Mesenchymal stem cell (in vitro differentiated cells and primary cell): ENCODE measurements around the gene RASA3.

ENCODE experiments used
- DNase-seq: peaks from one replicate; pipeline ENCODE4 v3.0.0-alpha.2; 2013
- H2AFZ ChIP-seq: one replicate; pipeline ENCODE4 v1.6.1; 2013; ENCODE audit warnings: low read depth, mild to moderate bottlenecking, control low read depth, inconsistent platforms, low read length, moderate library complexity
- H2AK5ac ChIP-seq: 2 replicates; pipeline ENCODE4 v1.6.1; 2013; ENCODE audit warnings: low read length, moderate library complexity, mild to moderate bottlenecking, inconsistent platforms; ENCODE audit not compliant: severe bottlenecking
- H2BK120ac ChIP-seq: one replicate; pipeline ENCODE4 v1.6.1; 2013; ENCODE audit warnings: low read depth, mild to moderate bottlenecking, inconsistent platforms, low read length, moderate library complexity
- H2BK12ac ChIP-seq, 2 experiments: one replicate each; pipeline ENCODE4 v1.6.1; 2013; ENCODE audit warnings: inconsistent platforms in 2 of 2, low read length in 2 of 2, mild to moderate bottlenecking in 2 of 2, moderate library complexity in 2 of 2, control low read depth in 1 of 2
- H2BK15ac ChIP-seq: one replicate; pipeline ENCODE4 v1.6.1; 2013; ENCODE audit warnings: mild to moderate bottlenecking, low read depth, inconsistent platforms; ENCODE audit not compliant: poor library complexity, severe bottlenecking
- H2BK5ac ChIP-seq: 2 replicates; pipeline ENCODE4 v1.6.1; 2013; ENCODE audit warnings: low read depth, mild to moderate bottlenecking, low read length, control low read depth, inconsistent platforms; ENCODE audit not compliant: poor library complexity, severe bottlenecking
- H3K14ac ChIP-seq, 2 experiments: one replicate each; pipeline ENCODE4 v1.6.1; 2013; ENCODE audit warnings: inconsistent platforms in 2 of 2, low read length in 2 of 2, control low read depth in 1 of 2, mild to moderate bottlenecking in 1 of 2, moderate library complexity in 1 of 2
- H3K18ac ChIP-seq, 2 experiments: one replicate each; pipeline ENCODE4 v1.6.1; 2013; ENCODE audit warnings: inconsistent platforms in 2 of 2, low read length in 2 of 2, control low read depth in 1 of 2, low read depth in 1 of 2, mild to moderate bottlenecking in 1 of 2
- H3K23ac ChIP-seq, 2 experiments: one replicate each; pipeline ENCODE4 v1.6.1; 2013; ENCODE audit warnings: inconsistent platforms in 2 of 2, low read length in 2 of 2, mild to moderate bottlenecking in 2 of 2, moderate library complexity in 2 of 2, control low read depth in 1 of 2
- H3K27ac ChIP-seq: 2 replicates; pipeline ENCODE4 v1.5.1; 2013; ENCODE audit warnings: mild to moderate bottlenecking, moderate library complexity, low read length, control low read depth, inconsistent platforms; ENCODE audit not compliant: poor library complexity, severe bottlenecking
- H3K27me3 ChIP-seq, 2 experiments: 2 replicates each; pipeline versions ENCODE4 v1.6.1 to v1.7.0; 2013; ENCODE audit warnings: low read length in 2 of 2, mild to moderate bottlenecking in 2 of 2, moderate library complexity in 2 of 2, control low read depth in 1 of 2, inconsistent platforms in 1 of 2; ENCODE audit not compliant: control insufficient read depth in 1 of 2, insufficient read depth in 1 of 2
- H3K36me3 ChIP-seq, 2 experiments: 2 replicates each; pipeline versions ENCODE4 v1.6.1 to v1.7.0; 2013; ENCODE audit warnings: low read length in 2 of 2, control low read depth in 1 of 2, inconsistent platforms in 1 of 2, low read depth in 1 of 2, mild to moderate bottlenecking in 1 of 2; ENCODE audit not compliant: insufficient read depth in 2 of 2, control insufficient read depth in 1 of 2
- H3K4ac ChIP-seq, 2 experiments: one replicate each; pipeline ENCODE4 v1.6.1; 2013; ENCODE audit warnings: inconsistent platforms in 2 of 2, low read length in 2 of 2, mild to moderate bottlenecking in 2 of 2, moderate library complexity in 2 of 2, control low read depth in 1 of 2, low read depth in 1 of 2
- H3K4me1 ChIP-seq: 2 replicates; pipeline ENCODE4 v1.6.1; 2013; ENCODE audit warnings: low read depth, low read length, control low read depth; ENCODE audit not compliant: control insufficient read depth, insufficient read depth
- H3K4me2 ChIP-seq: 2 replicates; pipeline ENCODE4 v1.6.1; 2013; ENCODE audit warnings: low read length, mild to moderate bottlenecking, inconsistent platforms; ENCODE audit not compliant: poor library complexity, severe bottlenecking
- H3K4me3 ChIP-seq, 2 experiments: 2 replicates each; pipeline versions ENCODE4 v1.5.1 to v1.7.0; 2013; ENCODE audit warnings: low read length in 2 of 2, mild to moderate bottlenecking in 2 of 2, control low read depth in 1 of 2, low read depth in 1 of 2; ENCODE audit not compliant: insufficient read depth in 1 of 2
- H3K79me1 ChIP-seq: replicated peaks from 2 replicates; pipeline ENCODE4 v1.6.1; 2013; ENCODE audit warnings: mild to moderate bottlenecking, control low read depth, low read length, inconsistent platforms; ENCODE audit not compliant: poor library complexity, severe bottlenecking
- H3K9ac ChIP-seq: 2 replicates; pipeline ENCODE4 v1.7.0; 2013; ENCODE audit warnings: mild to moderate bottlenecking, low read length, moderate library complexity
- H3K9me3 ChIP-seq: 2 replicates; pipeline ENCODE4 v1.7.0; 2013; ENCODE audit warnings: mild to moderate bottlenecking, low read length; ENCODE audit not compliant: control insufficient read depth
- H4K8ac ChIP-seq: one replicate; pipeline ENCODE4 v1.6.1; 2013; ENCODE audit warnings: inconsistent platforms, mild to moderate bottlenecking, low read length, moderate library complexity
- H4K91ac ChIP-seq: one replicate; pipeline ENCODE4 v1.6.1; 2013; ENCODE audit warnings: mild to moderate bottlenecking, low read length, inconsistent platforms
- WGBS: methylation state at CpG from one replicate; pipeline ENCODE4 v1.1.7; 2013; ENCODE audit warnings: mixed read lengths; 5-methylcytosine and 5-hydroxymethylcytosine counted together

RASA3 gene

DNA sequence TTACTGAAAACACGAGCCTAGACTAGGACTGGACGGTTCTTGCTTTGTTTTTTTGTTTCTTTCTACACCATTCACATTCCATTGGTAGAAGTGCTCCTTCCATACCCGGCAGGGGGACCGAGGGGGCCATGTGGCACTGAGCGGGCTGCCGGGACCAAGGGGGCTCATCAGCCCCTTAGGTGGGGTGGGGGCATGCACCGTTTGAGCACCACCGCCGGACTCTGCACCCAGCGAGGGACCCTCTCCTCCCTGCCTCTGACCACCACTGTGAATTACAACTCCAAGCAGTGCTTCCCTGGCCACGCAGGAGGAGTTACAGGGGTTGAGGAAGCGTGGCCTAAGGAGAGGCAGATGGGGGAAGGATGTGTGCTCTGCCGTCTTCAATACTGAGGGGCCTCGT, 31.6 kb upstream of the RASA3 start:
- Histone ChIP-seq H2BK120ac (no peak overlapping the region), H3K4ac (no peak overlapping the region), H2BK12ac (no peak overlapping the region), H3K36me3 (no peaks in the 10 kb centered on the region), H2AFZ (no peak overlapping the region), H2BK15ac (no peak overlapping the region), H3K4me2 (no peak overlapping the region), H3K4me3 (no peak overlapping the region), H3K18ac (no peak overlapping the region), H3K23ac (no peak overlapping the region), H3K79me1 (no peaks in the 10 kb centered on the region), H3K27me3 (peaks cover 35 to 62% of the 10 kb centered on the region in 2 experiments), H2BK5ac (no peak overlapping the region), H3K9ac (no peak overlapping the region), H3K14ac (peak overlapping the region in 1 of 2 experiments; percentile 28), H3K27ac (no peak overlapping the region), H3K9me3 (no peaks in the 10 kb centered on the region), H2AK5ac (no peak overlapping the region), H4K8ac (no peak overlapping the region), H3K4me1 (no peaks in the 10 kb centered on the region), H4K91ac (no peak overlapping the region)
- DNase-seq: no peak
- WGBS: 90% methylated on average over 12 of the region's 14 CpGs

DNA sequence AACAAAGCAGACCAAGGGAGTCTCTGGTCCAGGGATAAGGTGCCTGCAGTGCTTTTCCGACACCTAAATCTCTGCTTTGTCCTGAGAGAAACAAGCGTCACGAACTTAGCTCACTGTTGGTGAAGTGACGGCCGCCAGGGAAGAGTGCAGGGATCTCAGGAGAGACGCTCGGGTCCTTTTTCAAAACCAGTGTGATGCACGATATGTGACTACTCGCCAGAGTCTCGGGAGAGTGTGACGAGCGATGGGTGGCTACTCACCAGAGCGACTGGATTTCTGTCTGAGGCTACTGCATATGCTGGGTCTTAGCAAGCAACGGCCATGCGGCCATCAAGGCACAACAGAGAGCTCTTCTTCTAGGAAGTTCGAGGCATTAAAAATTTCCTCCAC, 30.1 kb upstream of the RASA3 start:
- Histone ChIP-seq H2BK12ac (no peak overlapping the region), H3K4me3 (peak overlapping the region in 1 of 2 experiments; percentile 14), H3K14ac (no peak overlapping the region), H2AK5ac (no peak overlapping the region), H3K9me3 (no peaks in the 10 kb centered on the region), H2BK15ac (no peak overlapping the region), H3K27me3 (peaks cover 42 to 70% of the 10 kb centered on the region in 2 experiments), H4K91ac (no peak overlapping the region), H3K4me1 (no peaks in the 10 kb centered on the region), H2BK5ac (no peak overlapping the region), H2BK120ac (no peak overlapping the region), H3K27ac (no peak overlapping the region), H4K8ac (no peak overlapping the region), H3K18ac (no peak overlapping the region), H3K79me1 (no peaks in the 10 kb centered on the region), H3K36me3 (no peaks in the 10 kb centered on the region), H3K4ac (no peak overlapping the region), H2AFZ (no peak overlapping the region), H3K4me2 (no peak overlapping the region), H3K9ac (no peak overlapping the region), H3K23ac (no peak overlapping the region)
- WGBS: 91% methylated on average over 16 of the region's 16 CpGs
- no peak for DNase-seq

DNA sequence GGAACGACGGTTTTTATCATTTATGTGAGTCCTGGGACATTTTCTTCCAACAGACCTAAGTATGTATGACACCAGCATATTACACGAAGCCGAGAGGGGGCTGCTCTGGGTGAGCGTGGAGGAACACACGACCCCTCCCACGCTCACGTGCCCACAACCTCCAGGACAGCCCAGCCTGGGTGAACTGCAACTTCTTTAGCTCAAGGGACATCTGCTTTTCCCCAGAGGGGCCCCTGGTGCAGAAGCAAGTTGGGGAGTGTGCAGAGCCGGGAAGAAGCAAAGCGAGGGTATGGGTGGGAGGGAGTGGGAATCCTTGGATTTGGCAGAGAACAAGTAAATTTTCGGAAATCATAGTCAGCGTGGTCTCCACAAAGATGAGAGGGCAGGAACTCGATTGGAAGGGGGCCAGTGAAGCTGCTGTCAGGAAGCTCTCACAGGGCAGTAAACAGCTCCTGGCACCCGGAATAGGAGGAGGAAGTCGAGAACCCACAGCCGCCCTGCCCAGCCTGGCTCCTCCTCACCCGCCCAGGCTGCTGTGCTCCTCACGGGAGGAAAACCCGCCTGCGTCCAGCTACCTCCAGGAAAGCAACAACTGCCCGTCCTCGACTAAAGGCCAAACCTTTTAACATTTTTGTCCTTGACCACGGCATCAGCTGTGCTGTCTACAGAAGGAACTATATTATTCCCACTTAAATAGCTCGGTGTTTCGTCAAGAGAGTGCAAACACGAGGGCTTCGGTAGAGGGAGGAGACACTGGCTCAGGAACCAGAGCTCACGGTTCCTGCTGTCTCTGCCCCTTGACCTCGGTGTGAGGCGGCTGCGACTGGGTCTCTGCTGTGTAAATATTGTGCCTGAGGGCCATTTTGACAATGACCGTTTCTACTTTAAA, 29.5 kb upstream of the RASA3 start:
- Histone ChIP-seq H3K14ac (no peak overlapping the region), H2AK5ac (no peak overlapping the region), H2BK15ac (no peak overlapping the region), H3K4me1 (peaks cover 1% of the 10 kb centered on the region), H4K8ac (no peak overlapping the region), H2BK12ac (no peak overlapping the region), H3K18ac (no peak overlapping the region), H3K23ac (no peak overlapping the region), H2BK5ac (no peak overlapping the region), H3K4ac (no peak overlapping the region), H3K27me3 (peaks cover 46 to 70% of the 10 kb centered on the region in 2 experiments), H2BK120ac (no peak overlapping the region), H3K9me3 (no peaks in the 10 kb centered on the region), H3K4me2 (no peak overlapping the region), H3K9ac (no peak overlapping the region), H2AFZ (no peak overlapping the region), H3K36me3 (no peaks in the 10 kb centered on the region), H3K79me1 (no peaks in the 10 kb centered on the region), H4K91ac (no peak overlapping the region), H3K27ac (no peak overlapping the region), H3K4me3 (peak overlapping the region in 1 of 2 experiments; percentile 14)
- DNase-seq: no peak
- WGBS: 79% methylated on average over 32 of the region's 32 CpGs

DNA sequence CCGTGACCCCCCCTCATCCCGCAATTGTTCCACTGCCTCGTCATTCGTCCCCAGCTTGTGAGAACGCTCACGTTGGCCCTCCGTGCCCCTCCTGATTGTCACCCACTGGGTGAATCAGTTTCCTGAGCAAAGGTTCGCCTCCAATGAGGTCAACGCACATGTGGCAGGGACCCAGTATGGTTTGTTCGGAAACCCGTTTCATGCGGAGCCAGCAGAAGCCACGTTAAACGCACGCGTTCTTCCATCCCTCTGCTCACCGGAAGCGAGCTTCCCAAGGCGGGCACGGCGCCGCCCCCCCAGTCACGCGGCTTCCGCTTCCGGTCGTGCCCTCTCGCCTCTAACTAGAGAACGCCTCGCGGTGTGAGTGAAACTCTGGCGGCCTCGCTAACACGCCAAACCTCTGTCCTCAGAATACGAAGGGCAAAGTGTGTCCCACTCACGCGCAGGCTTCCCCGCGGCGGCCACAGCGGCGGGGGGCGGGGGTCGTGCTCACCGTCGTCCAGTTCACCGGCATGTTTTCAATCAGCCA, 28.7 kb upstream of the RASA3 start:
- H3K9ac ChIP-seq: no peak overlapping the region
- H2BK5ac ChIP-seq: no peak overlapping the region
- no peak overlapping the region for H2AK5ac ChIP-seq
- H4K91ac ChIP-seq: no peak overlapping the region
- H3K4ac ChIP-seq: no peak overlapping the region
- no peak overlapping the region for H3K27ac ChIP-seq
- 95% methylated on average over 47 of the region's 47 CpGs for WGBS
- H3K14ac ChIP-seq: no peak overlapping the region
- no peak overlapping the region for H3K23ac ChIP-seq
- no peak for DNase-seq
- no peaks in the 10 kb centered on the region for H3K9me3 ChIP-seq
- peaks cover 46 to 75% of the 10 kb centered on the region in 2 experiments for H3K27me3 ChIP-seq
- H3K4me2 ChIP-seq: no peak overlapping the region
- peaks cover 1% of the 10 kb centered on the region for H3K4me1 ChIP-seq
- no peak overlapping the region for H2BK12ac ChIP-seq
- no peak overlapping the region for H3K18ac ChIP-seq
- H2BK15ac ChIP-seq: no peak overlapping the region
- H3K79me1 ChIP-seq: no peaks in the 10 kb centered on the region
- H2AFZ ChIP-seq: no peak overlapping the region
- H3K4me3 ChIP-seq: no peak overlapping the region
- no peak overlapping the region for H4K8ac ChIP-seq
- no peaks in the 10 kb centered on the region for H3K36me3 ChIP-seq
- H2BK120ac ChIP-seq: no peak overlapping the region
